ENCODE data around the gene DCP1B.

DNA sequence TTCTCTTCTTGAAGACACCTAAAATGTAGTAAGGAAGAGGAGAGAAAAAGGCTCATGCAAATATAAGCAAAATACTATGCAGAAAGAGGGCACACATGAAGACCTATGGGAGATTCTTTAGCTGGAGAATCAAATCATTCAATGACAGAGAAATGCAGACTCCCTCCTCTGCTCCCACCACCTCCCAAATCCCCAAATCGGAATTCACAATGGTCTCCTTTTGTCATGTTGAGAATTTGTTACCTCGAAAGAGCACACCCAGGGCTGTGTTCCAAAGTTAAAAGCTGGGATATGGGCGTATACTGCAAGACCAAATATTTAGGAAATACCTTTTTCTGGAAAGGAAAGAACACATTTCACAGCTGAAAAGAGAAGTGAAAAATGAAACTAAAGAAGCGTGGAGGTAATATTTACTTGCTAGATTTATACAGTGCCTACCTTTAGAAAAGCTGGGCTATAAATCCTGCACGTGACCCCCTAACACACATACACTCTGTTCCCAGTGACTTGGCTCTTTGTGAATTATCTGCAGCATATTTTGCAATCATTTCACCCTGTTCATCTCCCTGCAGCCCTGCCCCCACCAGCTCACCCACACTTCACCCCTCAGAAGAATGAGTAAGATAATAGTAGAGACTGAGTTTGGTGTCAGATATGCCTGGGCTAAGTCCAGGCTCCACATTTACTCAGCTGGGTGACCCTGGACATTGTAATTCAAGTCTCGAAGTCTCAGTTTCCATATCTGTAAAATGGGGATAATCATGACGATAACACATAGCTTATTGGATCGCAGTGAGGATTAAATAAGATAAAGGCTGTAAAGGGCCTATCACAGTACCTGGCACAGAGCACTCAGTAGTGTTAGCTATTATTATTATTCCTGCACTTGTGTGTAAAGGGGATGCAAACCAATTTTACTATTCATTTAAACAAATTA, 45.6 kb upstream of the DCP1B start:
- TF ChIP-seq TAF1 (IDR thresholded peaks at IDR 0.05; ENCODE audit: borderline replicate concordance, insufficient read depth, low read length) (no peak), SIN3A (IDR thresholded peaks at IDR 0.05; ENCODE audit: borderline replicate concordance, insufficient read depth, low read length) (no peak)
- TF ChIP-seq, protein P1, sequence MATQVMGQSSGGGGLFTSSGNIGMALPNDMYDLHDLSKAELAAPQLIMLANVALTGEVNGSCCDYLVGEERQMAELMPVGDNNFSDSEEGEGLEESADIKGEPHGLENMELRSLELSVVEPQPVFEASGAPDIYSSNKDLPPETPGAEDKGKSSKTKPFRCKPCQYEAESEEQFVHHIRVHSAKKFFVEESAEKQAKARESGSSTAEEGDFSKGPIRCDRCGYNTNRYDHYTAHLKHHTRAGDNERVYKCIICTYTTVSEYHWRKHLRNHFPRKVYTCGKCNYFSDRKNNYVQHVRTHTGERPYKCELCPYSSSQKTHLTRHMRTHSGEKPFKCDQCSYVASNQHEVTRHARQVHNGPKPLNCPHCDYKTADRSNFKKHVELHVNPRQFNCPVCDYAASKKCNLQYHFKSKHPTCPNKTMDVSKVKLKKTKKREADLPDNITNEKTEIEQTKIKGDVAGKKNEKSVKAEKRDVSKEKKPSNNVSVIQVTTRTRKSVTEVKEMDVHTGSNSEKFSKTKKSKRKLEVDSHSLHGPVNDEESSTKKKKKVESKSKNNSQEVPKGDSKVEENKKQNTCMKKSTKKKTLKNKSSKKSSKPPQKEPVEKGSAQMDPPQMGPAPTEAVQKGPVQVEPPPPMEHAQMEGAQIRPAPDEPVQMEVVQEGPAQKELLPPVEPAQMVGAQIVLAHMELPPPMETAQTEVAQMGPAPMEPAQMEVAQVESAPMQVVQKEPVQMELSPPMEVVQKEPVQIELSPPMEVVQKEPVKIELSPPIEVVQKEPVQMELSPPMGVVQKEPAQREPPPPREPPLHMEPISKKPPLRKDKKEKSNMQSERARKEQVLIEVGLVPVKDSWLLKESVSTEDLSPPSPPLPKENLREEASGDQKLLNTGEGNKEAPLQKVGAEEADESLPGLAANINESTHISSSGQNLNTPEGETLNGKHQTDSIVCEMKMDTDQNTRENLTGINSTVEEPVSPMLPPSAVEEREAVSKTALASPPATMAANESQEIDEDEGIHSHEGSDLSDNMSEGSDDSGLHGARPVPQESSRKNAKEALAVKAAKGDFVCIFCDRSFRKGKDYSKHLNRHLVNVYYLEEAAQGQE (IDR thresholded peaks at IDR 0.05; ENCODE audit: insufficient read depth in 1 of 2, low read depth in 2 of 2, low read length in 2 of 2): no peak

All from PFSK-1 (cell line).